UCSD-AML1 (cell line): ENCODE measurements around the gene FMNL3.
"Not testable (repeated sequence)": the region's sequence is repeated elsewhere in the genome, so short reads cannot be mapped to it uniquely, and the experiment has no call there.

ENCODE experiments used
- DNase-seq: peaks from one replicate; lab custom pipeline; 2025; ENCODE audit not compliant: unreplicated experiment; lab: John Stamatoyannopoulos, UW

FMNL3 gene, protein sequence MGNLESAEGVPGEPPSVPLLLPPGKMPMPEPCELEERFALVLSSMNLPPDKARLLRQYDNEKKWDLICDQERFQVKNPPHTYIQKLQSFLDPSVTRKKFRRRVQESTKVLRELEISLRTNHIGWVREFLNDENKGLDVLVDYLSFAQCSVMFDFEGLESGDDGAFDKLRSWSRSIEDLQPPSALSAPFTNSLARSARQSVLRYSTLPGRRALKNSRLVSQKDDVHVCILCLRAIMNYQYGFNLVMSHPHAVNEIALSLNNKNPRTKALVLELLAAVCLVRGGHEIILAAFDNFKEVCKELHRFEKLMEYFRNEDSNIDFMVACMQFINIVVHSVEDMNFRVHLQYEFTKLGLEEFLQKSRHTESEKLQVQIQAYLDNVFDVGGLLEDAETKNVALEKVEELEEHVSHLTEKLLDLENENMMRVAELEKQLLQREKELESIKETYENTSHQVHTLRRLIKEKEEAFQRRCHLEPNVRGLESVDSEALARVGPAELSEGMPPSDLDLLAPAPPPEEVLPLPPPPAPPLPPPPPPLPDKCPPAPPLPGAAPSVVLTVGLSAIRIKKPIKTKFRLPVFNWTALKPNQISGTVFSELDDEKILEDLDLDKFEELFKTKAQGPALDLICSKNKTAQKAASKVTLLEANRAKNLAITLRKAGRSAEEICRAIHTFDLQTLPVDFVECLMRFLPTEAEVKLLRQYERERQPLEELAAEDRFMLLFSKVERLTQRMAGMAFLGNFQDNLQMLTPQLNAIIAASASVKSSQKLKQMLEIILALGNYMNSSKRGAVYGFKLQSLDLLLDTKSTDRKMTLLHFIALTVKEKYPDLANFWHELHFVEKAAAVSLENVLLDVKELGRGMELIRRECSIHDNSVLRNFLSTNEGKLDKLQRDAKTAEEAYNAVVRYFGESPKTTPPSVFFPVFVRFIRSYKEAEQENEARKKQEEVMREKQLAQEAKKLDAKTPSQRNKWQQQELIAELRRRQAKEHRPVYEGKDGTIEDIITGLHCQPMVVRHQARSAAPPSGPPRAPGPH

DNA sequence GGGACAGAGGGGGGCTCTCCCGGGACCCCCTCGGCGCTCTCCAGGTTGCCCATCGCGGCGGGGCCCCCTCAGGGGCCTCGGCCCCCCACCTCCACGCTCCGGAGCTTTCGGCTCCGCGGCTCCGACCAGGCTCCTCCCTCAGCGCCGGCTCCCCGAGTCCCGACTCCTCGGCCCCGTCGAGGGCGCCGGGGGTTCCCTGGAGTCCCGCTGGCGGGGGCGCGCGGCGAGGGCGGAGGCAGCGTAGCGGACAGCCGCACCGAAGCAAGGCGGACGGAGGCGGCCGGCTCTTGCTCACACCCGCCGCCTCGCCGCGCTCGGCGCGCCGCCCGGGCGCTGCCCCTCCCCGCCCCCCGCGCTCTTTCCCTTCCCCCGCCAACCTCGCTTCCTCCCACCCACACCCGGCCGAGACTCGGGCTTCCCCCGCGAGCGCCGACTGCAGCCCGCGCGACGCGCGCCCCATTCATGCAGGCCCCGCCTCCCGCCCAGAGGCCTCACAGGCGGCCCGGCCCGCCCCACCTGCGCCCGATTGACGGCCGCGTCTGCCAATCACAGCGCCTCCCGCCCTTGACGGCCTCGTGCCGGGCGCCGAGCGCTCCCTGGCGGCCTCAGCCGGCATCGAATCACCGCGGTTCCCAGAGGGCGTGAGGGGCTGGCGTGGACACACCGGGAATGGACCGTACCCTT, at the start of gene FMNL3:
TSS of gene FMNL3 (minus strand) at position 278 of the 684 bp plus-strand sequence. CDS start at position 53, 225 bp downstream.
- DNase-seq: peak; percentile 99

DNA sequence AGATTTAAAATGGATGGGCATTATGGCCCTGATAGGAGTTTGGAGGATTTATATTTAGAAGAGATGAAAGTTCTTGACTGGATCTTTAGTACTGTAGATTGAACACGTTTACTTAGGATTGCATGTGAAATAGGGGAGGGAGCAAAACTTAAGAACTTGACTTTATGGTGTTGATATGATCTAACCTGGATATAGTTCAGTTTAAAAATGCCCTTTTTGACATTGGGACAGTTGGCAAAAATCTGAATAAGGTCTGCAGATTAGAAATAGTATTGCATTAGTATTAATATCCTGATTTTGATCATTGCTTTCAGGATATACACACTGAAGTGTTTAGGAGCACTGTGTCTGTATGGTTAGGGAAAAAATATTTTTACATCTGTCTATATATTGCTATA, 43.8 kb upstream of the FMNL3 start:
- no peak for DNase-seq

DNA sequence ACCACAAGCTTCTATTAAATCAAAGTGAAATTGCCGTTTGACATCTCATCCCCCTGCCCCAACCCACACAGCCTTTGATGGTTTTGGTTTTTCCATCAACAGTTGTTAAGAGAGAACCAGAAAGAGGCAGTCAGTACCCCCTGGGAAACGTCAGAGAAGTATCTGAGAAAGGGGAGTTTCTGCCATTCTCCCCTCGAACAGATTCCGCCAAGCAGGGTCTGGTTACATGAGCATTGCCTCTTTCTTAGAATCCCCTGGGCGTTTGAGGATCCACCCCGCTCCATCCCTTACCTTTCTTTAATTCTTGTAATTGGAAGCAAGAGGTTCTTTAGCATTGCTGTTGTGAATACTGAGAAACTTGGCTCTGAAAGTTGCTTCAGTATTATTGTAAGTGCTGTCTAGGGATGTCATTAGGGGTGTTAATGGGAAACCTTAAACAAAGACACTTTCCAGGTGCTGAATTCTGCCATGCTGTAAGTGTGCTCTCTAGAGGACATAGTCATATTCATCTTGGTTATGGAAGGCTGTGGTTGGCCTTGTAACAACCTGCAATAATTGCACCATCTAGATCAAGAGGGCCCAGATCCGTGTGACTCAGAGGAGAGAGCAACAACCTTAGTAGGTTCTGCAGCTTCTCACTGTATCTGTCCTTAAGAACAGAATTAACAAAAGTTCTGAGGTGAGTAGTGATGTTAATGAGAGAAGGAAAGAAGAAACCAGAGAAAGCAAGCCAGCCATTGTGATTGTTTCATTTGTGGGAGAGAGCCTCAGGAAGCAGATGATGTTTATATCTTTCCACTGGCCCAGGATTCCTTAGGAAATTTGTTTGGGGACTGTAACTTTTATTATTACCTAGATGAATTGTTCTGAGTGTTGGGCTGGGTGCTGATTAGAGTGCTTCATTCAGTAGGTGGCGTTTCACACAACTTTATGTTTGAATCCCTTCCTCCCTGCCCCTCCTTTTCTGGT, 43.1 kb upstream of the FMNL3 start:
- no peak for DNase-seq

DNA sequence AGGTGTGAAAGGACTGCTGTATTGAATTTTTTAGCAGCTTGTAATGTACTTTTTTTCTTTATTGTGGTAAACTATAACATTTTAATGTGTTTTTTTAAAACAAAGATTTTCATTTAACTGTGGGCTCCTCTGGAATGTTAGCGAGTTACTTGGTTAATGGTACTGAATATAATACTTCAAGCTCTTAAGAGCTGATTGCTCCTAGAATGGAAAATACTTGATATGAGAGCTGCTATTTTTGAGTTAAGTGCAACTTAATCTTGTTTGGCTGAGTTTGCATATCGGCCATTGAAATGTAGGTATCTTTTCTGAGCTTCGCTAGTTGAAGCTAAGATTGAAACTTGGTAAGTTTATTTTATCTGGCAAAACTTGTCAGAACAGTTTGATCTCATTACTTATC, 41.6 kb upstream of the FMNL3 start:
- DNase-seq: no peak

DNA sequence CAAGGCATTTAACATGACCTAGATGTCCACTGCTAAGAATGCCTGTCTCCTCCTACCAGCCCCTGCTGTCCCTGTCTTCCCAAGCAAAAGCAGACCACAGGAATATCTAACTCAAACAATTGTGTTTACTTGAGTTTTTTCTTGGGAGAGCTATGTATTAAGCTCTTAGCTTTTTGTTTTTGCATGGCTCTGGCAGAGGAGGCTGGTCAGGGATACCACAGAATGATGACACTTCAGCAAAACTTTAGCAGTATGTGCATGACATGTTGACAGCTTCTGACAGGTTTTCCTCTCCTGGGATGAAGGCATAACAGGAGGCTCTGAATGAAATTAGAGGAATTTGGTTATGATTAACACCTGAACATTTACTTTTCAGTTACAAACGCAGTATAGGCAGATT, 41.1 kb upstream of the FMNL3 start:
- DNase-seq: no peak

DNA sequence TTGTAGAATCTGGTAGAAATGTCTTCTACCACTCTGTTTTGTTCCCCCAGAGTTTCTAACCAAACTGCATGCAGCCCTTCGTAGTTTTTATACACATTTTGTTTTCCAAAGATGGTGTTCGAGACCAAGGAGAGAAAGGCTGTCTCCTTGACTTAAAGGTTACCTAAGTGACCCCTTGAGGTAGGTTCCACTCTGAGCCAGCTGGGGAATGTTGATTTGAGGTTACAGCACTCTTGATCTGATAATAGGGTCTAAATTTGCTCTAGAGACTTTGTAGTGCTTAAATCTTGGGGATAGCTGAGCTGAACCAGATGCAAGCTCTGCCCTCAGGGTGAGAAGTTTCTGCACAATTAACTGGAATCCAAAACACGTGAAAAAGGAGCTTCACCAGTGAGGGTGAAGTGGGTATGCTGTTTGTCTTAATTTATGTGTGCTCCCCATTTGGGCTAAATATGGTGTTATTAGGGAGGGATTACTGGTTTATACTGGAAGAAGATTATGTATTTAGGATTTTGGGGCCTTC, 37.2 kb upstream of the FMNL3 start:
- no peak for DNase-seq

DNA sequence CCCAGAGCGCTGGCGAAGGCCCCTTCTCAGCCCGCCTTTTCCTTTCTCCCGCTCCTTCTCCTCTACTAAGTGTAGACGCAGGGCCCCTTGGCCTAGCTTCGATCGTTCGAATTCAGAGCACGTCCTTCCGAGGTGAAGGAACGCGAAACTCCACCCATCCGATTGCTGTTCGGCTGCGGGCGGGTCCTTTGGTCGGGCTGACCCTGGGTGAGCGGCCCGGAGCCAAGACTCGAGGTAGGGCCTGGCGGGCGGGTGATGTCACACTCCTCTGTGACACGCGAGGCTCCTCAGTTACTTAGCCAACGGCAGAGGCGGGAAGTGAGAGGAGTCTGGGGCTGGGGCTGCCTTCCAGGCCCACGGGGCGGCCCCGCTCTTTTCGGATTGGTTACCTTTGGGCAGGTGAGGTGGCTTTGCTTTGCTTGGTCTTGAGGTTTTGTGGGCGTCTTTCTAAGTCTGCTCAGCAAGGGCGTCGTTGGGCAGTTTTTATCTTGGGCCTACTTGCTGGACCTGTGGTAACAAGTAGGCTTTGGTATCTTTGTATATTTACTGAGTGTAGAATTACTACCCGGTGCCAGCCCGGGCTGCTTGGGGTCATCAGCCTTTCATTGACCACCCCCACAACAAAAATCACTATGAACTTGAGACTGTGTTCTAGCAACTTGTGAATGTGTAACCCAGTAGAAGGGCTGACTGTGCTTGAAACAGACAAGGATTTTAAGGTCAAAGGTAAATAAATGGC, 34.8 kb upstream of the FMNL3 start:
- DNase-seq: peak; percentile 88

DNA sequence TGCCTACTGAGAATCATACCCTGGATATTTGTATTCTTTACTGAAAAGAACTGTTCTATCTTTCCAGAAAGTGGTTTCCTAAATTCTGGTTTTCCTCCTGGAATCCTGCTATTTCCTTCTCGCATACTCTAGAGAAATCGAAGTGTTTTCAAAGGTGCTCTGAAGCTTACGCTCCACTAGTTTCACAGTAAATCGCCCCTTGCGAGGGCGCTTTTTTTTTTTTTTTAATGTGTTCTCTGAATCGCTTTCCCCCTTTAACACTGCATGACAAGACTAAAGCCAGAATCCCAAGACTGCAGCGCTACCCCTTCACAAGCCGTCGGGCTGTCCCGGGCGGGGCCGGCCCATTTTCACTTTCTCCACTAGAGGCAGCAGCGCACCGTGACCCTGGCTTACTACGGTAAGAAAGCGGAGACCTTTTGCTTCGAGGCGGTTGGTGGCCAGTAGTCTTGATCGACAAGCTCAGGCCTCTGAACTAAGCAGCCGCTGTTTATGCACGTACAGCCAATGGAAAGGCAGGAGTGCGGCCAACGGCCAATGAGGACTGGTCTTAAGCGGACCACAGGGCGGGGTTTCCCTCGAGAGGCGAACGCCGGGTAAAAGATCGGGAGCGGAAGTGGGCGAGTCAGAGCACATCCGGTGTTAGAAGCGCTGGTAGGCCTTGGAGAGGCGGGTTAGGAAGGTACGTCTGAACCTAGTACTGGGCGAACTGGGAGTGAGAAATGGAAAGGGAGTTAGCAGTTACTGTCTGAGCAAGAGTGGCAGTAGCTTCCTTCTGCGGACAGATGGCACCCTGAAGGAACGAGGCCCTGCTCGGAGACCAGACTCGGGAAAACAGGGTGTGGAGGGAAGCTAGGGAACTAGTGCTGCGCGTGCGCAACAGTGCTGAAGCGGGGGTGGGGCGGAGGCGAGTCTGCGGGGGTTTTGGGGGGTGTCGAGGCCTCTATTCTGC, 34.0 kb upstream of the FMNL3 start, which contains the start of gene TMBIM6:
TSS of gene TMBIM6 (plus strand) at position 628 of the 952 bp plus-strand sequence. CDS start 10,937 bp downstream, outside the sequence.
- DNase-seq: peak; percentile 99

DNA sequence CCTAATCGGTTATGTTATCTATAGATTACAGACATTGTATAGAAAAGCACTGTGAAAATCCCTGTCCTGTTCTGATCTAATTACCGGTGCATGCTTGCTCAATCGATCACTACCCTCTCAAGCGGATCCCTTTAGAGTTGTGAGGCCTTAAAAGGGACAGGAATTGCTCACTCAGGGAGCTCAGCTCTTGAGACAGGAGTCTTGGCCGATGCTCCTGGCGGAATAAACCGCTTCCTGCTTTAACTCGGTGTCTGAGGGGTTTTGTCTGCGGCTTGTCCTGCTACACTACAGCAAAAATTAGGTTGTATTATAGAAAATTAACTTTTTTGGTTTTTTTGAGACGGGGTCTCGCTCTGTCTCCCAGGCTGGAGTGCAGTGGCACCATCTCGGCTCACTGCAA, 33.1 kb upstream of the FMNL3 start:
- DNase-seq: not testable (repeated sequence)

DNA sequence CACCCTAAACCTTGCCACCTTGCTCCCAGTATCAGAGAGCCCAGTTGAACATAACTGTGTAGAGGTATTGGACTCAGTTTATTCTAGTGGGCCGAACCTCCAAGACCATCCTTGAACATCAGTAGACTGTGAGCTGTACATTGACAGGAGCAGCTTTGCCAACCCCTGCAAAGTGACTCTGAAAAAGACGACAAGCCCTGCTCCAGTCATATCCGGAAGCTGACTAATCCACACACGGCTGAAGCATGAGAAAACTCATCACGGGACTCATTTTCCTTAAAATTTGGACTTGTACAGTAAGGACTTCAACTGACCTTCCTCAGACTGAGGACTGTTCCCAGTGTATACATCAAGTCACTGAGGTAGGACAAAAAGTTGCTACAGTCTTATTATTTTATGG, 31.5 kb upstream of the FMNL3 start:
- not testable (repeated sequence) for DNase-seq

DNA sequence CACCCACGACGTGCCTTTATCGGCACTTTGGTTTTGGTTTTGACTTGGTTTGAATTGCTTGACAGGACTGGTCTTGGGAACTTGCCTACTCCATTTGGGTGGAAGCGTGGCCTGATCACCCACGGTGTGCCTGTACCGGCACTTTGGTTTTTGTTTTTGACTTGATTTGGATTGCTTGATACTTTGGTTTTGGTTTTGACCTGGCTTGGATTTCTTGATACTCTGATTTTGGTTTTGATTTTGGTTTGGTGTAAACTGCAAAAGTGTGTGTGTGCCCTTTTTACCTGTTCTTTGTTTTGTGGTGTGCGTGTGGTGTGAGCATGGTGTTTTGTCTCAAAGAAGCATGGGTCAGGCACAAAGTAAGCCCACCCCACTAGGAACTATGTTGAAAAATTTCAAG, 27.7 kb upstream of the FMNL3 start:
- not testable (repeated sequence) for DNase-seq

DNA sequence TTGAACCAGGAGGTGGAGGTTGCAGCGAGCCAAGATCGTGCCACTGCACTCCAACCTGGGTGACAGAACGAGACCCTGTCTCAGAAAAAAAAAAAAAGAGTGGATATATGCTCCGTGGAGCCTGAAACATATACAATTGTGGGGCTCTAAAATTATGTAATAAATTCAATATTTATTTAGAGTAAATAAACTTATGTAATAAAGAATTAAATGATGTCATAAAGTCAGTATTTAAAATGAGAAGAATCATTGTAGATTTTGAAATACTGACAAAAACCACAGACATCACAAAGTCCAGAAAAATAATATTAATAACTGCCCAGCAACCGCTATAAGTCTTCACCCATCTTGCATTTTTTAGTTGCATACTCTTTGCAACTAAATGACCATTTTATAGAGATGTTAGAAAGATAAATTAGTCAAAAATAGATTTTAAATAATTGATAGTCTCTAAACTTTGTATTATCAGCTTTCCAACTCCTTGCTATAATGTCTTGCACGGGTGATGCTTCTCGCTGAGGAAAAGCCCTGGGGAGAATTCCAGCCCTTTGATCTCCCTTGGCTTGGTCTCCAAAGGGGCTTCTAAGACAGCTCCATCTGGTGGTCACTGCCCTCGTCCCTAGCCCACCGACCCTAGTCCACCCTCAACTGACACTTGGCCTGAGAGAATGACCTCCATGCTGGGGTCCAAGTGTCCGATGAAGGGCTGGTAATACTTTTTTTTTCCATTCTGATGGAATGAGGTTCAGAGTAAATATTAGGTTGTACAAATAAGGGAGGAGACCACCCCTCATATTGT, 26.2 kb upstream of the FMNL3 start:
- no peak for DNase-seq

DNA sequence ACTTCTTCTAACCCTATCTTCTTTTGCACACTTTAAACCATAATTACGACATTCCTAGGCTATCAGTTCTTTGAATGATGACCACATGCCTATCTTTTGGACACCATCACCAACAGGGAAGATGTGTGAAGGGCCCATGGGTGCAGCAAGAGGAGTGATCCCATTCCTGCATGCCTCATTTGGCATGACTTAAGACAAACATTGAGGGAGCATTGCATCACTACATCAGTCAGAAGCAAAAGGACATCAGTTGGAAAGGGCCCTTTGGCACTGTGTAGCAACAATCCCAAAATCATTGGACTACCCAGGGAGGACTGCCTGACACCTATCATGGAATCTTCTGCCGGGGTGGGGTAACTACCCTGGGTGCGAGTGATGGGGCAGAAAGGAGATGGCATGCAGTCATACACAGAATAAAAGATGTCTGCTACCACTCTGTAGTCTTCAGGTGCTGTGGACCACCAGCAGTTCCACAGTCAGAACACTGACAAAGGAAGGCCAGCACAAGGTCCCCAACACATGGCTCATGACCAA, 23.4 kb upstream of the FMNL3 start:
- no peak for DNase-seq

DNA sequence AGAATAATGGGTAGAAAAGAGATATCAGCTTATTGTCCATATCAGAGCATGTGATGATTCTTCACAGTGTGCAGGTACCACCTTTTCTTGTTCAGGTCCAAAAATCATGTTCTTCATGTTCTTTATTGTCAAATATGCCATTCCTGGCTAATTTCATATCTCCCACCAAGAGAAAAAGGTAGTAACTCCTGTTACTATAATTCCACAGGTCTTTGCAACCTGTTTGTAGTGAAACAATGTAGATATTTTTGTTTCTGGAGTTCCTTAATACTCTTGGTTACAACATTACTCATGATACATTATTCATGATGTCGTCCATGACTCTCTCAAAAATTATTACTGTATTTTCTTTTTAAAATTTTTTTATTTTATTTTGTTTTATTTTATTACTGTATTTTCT, 22.8 kb upstream of the FMNL3 start:
- no peak for DNase-seq

DNA sequence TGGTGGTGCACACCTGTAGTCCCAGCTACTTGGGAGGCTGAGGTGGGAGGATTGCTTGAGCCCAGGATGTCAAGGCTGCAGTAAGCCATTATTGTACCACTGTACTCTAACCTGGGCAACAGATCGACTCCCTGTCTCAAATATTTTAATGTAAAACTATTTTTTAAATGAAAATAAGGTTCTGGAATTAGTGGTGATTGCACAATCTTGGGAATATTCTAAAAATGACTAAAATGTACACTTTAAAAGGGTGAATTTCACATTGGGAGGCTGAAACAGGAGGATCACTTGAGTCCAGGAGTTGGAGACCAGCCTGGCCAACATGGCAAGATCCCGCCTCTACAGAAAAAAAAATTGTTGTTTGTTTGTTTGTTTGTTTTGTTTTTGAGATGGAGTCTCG, 21.2 kb upstream of the FMNL3 start:
- DNase-seq: no peak

DNA sequence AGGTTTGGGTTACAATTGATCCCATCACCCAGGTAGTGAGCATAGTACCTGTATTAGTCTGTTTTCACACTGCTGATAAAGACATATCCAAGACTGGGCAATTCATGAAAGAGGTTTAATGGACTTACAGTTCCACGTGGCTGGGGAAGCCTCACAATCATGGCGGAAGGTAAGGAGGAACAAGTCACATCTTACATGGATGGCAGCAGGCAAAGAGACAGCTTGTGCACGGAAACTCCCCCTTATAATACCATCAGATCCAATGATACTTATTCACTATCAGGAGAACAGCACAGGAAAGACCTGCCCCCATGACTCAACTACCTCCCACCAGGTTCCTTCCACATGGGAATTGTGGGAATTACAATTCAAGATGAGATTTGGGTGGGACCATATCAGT, 14.2 kb upstream of the FMNL3 start:
- not testable (repeated sequence) for DNase-seq

DNA sequence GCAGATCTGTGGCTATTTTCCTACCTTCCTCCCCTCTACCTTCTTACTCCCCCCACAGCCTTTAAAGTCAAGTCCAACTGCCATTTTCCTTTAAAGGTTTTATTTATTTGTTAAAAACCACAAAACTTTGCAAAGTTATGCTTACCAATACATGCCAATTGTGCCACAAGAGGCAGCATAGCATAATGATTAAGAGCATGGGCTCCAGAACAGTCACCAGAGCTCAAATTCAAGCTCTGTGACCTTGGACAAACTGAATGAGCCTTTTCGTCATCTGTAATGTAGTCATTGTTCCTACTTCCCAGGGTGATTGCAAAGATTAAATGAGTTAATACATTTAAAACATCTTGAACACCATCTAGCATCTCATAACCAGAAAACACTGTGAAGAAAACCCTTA, 13.0 kb upstream of the FMNL3 start:
- no peak for DNase-seq
